LNCaP clone FGC (cell line): Measurements from ENCODE around the gene GAB4.
"Not testable (repeated sequence)": the region's sequence is repeated elsewhere in the genome, so short reads cannot be mapped to it uniquely, and the experiment has no call there.

Source experiments
- DNase-seq: peaks from one replicate; pipeline ENCODE4 v3.0.0-alpha.2; 2011; ENCODE audit warnings: low read depth
- H3K4me3 ChIP-seq: 2 replicates; pipeline ENCODE4 v1.5.1; 2011; ENCODE audit warnings: mild to moderate bottlenecking, low read depth, low read length, control low read depth
- TF ChIP-seq, protein P1 (sequence below): IDR thresholded peaks from 2 replicates; pipeline ENCODE4 v1.5.1; 2012; ENCODE audit warnings: mild to moderate bottlenecking; ENCODE audit not compliant: control insufficient read depth, insufficient read depth; ENCODE audit errors: extremely low read depth

Gene GAB4

DNA sequence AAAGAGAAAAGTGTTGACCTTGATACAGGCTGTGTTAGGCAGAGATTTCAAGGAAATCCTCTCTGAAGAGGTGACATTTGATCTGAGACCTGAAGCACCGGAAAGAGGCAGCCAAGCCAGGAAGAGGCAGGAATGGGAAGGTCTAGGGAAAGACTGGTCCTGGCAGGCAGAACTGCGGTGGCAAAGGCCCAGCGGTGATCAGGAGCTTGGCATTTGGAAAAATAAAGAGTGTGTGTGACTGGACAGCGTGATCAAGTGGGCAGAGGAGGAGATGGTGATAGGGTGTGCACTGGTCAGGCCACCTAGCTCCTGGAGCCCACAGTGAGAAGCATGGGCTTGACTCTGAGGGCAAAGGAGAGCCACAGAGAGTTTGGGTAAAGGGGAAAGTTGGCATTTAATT lies 27.2 kb upstream of the GAB4 start:
- TF ChIP-seq, protein P1, sequence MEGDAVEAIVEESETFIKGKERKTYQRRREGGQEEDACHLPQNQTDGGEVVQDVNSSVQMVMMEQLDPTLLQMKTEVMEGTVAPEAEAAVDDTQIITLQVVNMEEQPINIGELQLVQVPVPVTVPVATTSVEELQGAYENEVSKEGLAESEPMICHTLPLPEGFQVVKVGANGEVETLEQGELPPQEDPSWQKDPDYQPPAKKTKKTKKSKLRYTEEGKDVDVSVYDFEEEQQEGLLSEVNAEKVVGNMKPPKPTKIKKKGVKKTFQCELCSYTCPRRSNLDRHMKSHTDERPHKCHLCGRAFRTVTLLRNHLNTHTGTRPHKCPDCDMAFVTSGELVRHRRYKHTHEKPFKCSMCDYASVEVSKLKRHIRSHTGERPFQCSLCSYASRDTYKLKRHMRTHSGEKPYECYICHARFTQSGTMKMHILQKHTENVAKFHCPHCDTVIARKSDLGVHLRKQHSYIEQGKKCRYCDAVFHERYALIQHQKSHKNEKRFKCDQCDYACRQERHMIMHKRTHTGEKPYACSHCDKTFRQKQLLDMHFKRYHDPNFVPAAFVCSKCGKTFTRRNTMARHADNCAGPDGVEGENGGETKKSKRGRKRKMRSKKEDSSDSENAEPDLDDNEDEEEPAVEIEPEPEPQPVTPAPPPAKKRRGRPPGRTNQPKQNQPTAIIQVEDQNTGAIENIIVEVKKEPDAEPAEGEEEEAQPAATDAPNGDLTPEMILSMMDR: no peak
- H3K4me3 ChIP-seq: no peak overlapping the region
- DNase-seq: peak; percentile 87

DNA sequence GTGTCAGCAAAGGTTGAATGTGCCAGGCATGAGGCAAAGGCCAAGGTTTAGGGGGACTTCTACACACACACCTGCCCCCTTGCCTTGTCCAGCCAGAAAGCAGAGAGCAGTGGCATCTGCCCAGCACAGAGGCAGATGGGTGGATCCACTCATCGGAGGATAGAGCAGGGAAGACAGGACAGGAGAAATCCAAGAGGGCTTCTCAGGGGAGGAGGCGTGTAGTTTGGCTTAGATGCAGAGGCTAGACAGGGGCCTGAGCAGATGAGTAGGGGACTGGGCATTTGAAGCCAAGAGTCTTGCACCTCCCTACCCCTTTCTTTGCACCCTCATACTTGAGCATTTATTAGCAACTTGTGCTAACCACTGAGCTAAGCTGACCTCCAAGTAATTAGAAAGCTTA lies 26.5 kb upstream of the GAB4 start:
- not testable (repeated sequence) for H3K4me3 ChIP-seq, DNase-seq

DNA sequence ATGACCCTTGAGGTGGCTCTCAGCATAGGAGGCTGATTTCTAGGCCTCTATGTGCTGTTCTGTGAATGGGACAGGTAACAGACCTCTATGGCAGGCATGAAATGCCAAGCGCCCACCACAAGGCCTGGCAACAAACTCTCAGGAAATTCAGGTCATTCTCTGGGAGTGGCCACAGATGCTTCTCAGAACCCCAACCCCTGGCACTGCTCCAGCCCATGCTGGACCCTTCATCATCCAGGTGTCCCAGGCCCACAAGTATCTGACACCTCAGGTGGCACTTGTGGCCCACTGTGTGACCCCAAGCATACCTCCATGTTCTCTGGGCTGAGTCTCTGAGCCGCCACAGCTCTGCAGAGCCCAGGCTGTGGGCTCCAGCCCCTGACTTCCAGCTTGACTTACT lies 24.3 kb upstream of the GAB4 start:
- not testable (repeated sequence) for H3K4me3 ChIP-seq, DNase-seq

DNA sequence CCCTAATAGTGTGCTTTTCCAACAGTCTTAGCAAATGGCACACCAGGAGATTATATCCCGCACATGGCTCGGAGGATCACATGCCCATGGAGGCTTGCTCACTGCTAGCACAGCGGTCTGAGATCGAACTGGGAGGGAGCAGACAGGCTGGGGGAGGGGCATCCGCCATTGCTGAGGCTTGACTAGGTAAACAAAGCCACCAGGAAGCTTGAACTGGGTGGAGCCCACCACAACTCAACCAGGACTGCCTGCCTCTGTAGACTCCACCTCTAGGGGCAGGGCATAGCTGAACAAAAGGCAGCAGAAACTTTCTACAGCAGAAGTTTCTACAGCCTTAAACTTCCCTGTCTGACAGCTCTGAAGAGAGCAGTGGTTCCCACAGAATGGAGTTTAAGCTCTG lies 16.4 kb upstream of the GAB4 start:
- H3K4me3 ChIP-seq, DNase-seq: not testable (repeated sequence)

DNA sequence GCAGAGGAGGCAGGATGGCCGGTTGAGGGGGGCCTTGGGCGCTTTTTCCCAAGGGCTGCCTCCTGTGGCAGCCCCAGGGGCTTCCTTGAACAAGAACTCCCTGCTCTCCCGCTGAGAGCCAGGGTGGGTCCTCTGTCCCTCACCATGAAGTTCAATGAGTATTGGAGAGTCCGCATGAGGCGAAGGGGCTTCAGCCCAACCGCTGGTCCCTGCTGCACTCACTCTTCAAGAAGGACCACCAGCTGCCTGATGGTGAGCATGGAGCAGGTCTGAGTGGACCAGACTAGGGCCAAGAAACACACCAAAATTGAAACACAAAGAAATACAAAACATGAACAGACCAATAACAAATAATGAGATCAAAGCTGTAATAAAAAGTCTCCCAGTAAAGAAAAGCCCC lies 7.5 kb upstream of the GAB4 start:
- not testable (repeated sequence) for DNase-seq, H3K4me3 ChIP-seq

DNA sequence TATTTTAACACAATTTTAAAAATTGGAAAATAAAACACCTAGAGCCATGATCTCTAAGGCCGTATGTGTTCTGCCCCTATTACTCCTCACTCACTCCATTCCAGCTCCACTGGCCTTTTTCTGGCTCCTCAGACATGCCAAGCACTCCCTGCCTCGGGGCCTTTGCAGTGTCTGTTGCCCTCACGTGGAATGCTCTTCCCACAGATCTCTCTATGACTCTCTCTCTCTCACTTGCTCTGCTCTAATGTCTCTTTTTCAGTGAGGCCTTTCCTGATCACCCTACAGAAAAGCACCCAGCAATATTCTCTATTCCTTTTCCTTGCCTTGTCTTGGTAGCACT lies 6.0 kb upstream of the GAB4 start:
- H3K4me3 ChIP-seq, DNase-seq: not testable (repeated sequence)

DNA sequence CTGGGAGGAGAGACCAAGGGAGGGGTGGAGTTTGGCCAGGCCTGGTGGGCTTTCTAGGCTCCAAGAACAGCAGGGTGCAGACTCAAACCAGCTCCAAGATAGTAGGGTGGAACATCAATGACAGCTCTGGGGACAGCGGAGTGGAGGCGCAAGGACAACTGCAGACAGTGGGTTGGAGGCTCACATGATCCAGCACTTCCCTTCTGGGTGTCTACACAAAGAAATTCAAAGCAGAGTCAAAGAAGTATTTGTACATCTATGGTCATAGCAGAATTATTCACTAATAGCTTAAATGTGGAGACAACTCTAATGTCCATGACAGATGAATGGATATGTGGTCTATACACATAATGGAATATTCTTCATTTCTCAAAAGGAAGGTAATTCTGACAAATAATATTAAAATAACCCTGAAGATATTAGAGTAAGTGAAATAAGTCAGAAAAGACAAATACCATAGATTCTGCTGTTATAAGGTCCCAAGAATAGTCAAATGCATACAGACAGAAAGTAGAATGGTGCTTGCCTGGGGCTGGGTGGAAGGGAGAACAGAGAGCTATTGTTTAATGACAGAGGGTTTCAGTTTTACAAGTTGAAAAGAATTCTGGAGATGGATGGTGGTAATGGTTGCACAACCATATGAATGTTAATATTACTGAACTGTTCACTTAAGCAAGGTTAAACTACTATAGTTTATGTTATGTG lies 5.5 kb upstream of the GAB4 start:
- TF ChIP-seq, protein P1: no peak
- DNase-seq: no peak
- H3K4me3 ChIP-seq: no peak overlapping the region

DNA sequence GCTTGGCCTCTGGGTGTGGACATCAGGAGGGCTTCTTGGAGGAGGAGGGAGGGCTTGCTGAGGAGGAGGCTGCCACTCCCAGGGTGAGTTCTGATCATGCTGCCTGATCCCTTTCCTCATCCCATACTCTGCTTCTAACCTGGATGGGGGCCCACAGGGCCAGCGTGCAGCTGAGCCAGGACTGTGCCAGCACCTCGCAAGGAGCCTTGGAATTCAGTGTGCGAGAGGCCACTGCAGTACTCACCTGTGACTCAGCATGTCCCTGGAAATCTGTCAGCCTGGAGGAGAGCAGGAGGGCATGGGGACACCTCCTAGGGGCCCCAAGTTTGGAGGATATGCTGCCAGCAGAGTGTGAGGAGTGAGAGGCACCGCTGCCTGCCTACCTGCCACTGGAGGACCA lies 4.2 kb upstream of the GAB4 start:
- H3K4me3 ChIP-seq: no peak overlapping the region
- DNase-seq: no peak
- TF ChIP-seq, protein P1: no peak

DNA sequence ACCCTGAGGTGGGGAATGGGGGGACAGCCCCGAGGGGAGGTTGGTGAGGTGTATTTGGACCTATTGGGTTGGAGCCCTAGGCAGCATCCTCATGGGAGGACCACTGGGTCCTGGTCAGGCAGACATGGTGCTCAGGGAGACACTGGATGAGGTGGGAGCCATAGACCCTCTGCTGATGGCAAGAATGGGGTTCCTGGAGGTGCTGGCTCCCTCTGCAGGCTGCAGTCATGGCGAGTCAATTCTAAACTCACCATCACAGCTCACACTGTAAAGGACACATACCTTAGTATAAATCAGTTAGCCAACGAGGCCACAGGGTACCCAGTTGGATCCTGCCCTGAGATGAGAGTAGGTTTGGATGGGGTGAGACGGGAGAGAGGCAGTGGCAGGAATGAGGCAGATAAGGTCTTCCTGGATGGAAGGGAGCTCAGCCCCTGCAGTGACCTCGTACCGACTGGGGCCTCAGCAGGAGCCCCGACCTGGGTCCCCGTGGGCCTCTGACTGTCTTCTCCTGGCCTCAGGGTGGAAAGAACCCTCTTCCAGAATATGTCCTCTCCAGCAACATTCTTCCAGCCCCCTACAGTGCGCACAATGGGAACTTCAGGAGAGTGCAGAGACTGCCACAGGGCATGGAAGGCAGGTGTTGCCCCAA lies 1.7 kb upstream of the GAB4 start:
- H3K4me3 ChIP-seq: no peak overlapping the region
- no peak for DNase-seq
- TF ChIP-seq, protein P1: no peak

DNA sequence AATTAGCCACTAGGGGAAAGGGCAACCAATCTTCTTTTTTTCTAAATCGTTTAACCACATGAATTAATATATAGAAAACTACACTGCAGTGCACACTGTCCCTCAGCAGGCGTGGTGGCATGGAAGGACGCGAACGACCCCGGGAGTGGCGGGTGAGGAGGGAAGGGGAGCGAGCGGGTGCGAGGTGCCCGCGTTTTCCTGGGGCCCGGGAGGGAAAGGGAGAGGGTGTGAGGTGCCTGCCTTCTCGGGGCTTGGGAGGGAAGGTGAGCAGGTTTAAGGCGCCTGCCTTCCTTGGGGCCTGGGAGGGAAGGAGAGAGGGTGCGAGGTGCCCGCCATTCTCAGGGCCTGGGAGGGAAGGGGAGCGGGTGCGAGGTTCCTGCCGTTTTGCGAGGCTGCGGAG lies 765 bp downstream of the GAB4 start:
- TF ChIP-seq, protein P1: no peak
- DNase-seq: no peak
- H3K4me3 ChIP-seq: no peak overlapping the region
